Naive thymus-derived CD4-positive, alpha-beta T cell (primary cell): Measurements from ENCODE around the gene MGAT4A. TPM values are rescaled to one million over a fixed set of nuclear protein-coding genes. Genes with fewer than 3 reads are reported as not detected.

Source experiments
- ATAC-seq: fragments of 150-1000 bp; cut with Tn5 transposase; 2 replicates; pipeline ENCODE4 v1.10.0; 2021; ENCODE audit warnings: mild to moderate bottlenecking, moderate library complexity
- CTCF ChIA-PET: fragments of 350-600 bp; sonication (Branson Sonifier 250); formaldehyde crosslinking; loops from one replicate; lab custom pipeline; 2021; ENCODE audit warnings: antibody characterized with exemption; lab: Charles Lee
- POLR2A ChIA-PET: fragments of 350-600 bp; sonication (Branson Sonifier 250); formaldehyde crosslinking; loops from one replicate; lab custom pipeline; 2021; ENCODE audit warnings: antibody characterized with exemption, inconsistent platforms; lab: Charles Lee
- DNase-seq, 9 donors: peaks; one replicate each; pipeline versions ENCODE4 v3.0.0 to v3.0.0-alpha.2; 2020 to 2022; ENCODE audit warnings: mixed read lengths in 1 of 9
- H3K27ac ChIP-seq: one replicate; pipeline ENCODE4 v1.7.0; 2013; ENCODE audit warnings: mild to moderate bottlenecking, low read depth, low read length, moderate library complexity
- H3K27me3 ChIP-seq, 2 donors: one replicate each; pipeline ENCODE4 v1.7.0; 2013; ENCODE audit warnings: low read length in 2 of 2, mild to moderate bottlenecking in 2 of 2, moderate library complexity in 2 of 2; ENCODE audit not compliant: control insufficient read depth in 2 of 2, insufficient read depth in 2 of 2
- H3K36me3 ChIP-seq, 3 experiments: 1 replicate in 2 of 3; 2 replicates in 1 of 3; pipeline ENCODE4 v1.7.0; 2013; ENCODE audit warnings: low read length in 3 of 3, mild to moderate bottlenecking in 3 of 3, moderate library complexity in 1 of 3; ENCODE audit not compliant: insufficient read depth in 3 of 3, control insufficient read depth in 2 of 3
- H3K4me1 ChIP-seq, 2 donors: one replicate each; pipeline ENCODE4 v1.7.0; 2013; ENCODE audit warnings: low read length in 2 of 2, mild to moderate bottlenecking in 2 of 2, moderate library complexity in 1 of 2; ENCODE audit not compliant: control insufficient read depth in 2 of 2, insufficient read depth in 2 of 2
- H3K4me3 ChIP-seq: 2 replicates; pipeline ENCODE4 v1.7.0; 2013; ENCODE audit warnings: mild to moderate bottlenecking, low read length
- H3K9me3 ChIP-seq, 3 experiments: 1 replicate in 2 of 3; 2 replicates in 1 of 3; pipeline ENCODE4 v1.7.0; 2013; ENCODE audit warnings: low read length in 3 of 3; ENCODE audit not compliant: control insufficient read depth in 2 of 3
- H3K27ac Mint-ChIP-seq, 9 donors: one replicate each; pipeline ENCODE4 v1.8.0; 2020 to 2022; ENCODE audit warnings: mixed read lengths in 9 of 9, mild to moderate bottlenecking in 8 of 9, moderate library complexity in 5 of 9, inconsistent platforms in 2 of 9
- H3K27me3 Mint-ChIP-seq, 5 donors: one replicate each; pipeline ENCODE4 v1.8.0; 2021 to 2022; ENCODE audit warnings: mixed read lengths in 5 of 5, mild to moderate bottlenecking in 1 of 5
- H3K36me3 Mint-ChIP-seq, 5 donors: one replicate each; pipeline ENCODE4 v1.8.0; 2020 to 2022; ENCODE audit warnings: mixed read lengths in 5 of 5, mild to moderate bottlenecking in 3 of 5, inconsistent platforms in 1 of 5
- H3K4me1 Mint-ChIP-seq, 7 donors: one replicate each; pipeline ENCODE4 v1.8.0; 2020 to 2022; ENCODE audit warnings: mixed read lengths in 7 of 7, mild to moderate bottlenecking in 3 of 7, inconsistent platforms in 1 of 7
- H3K4me3 Mint-ChIP-seq, 10 donors: one replicate each; pipeline ENCODE4 v1.8.0; 2020 to 2022; ENCODE audit warnings: mild to moderate bottlenecking in 10 of 10, mixed read lengths in 10 of 10, moderate library complexity in 6 of 10, inconsistent platforms in 2 of 10
- H3K9me3 Mint-ChIP-seq, 11 donors: one replicate each; pipeline ENCODE4 v1.8.0; 2020 to 2022; ENCODE audit warnings: mixed read lengths in 11 of 11, mild to moderate bottlenecking in 4 of 11, inconsistent platforms in 1 of 11, moderate library complexity in 1 of 11
- intact Hi-C, 2 donors: fragments of 100-400 bp; cut with micrococcal nuclease; formaldehyde crosslinking; loops; one replicate each; pipeline ENCODE4 v1.15.1; 2023
- polyA plus RNA-seq, 2 donors: library from polyadenylated mRNA; unstranded; fragments of 300-500 nt; fragmentation: Illumina TruSeq; gene quantifications; one replicate each; pipeline ENCODE4 v1.2.3, GENCODE V29; 2021
- total RNA-seq, 6 experiments: library from RNA in 5 of 6; stranded (reverse) in 5 of 6; gene quantifications; 1 replicate in 5 of 6; 2 replicates in 1 of 6; pipeline ENCODE4 v1.2.3 and lab custom pipeline; 2021 to 2026

MGAT4A gene
- total and polyA plus RNA-seq, 7 experiments from 2014 or later, result 125 to 349 (median 262) TPM

DNA sequence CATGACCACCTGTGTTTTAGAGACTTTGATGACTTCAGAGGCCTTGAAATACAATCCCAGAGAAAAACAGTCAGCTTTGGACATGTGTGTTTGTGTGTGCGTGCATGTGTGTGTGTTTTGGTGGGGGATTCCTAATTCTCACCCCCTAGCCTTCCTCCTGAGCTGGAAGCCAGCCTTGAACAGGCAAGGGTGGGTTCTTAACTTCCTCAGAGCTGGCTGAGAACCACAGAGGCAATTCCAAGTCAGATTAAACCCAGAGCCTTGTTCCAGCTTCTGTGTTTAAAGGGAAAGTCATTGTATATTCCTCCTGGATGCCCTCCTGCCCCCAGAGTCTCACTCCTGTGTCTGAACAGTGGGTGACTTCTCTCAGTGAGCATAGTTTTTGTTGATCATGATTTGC lies 45.2 kb upstream of the MGAT4A start:
- H3K27ac ChIP-seq, result no peak overlapping the region
- Mint-ChIP-seq H3K27me3 (no peaks in the 10 kb centered on the region), H3K36me3 (peaks cover 0 to 3% (median 0%) of the 10 kb centered on the region in 5 donors), H3K9me3 (peaks cover 0 to 2% (median 0%) of the 10 kb centered on the region in 11 donors), H3K4me1 (peaks cover 23 to 60% (median 48%) of the 10 kb centered on the region in 7 donors), H3K4me3 (no peak overlapping the region), H3K27ac (peak overlapping the region in 8 of 9 donors; percentile 18 to 97 (median 58))
- POLR2A ChIA-PET, result interaction anchor here (1.4 to 17.5 kb wide), 3 partner anchors 12 to 48 kb away, joined by 6 to 604 read pairs (median 20); partner anchors contain the start of gene MGAT4A
- no peaks in the 10 kb centered on the region for H3K9me3 ChIP-seq
- H3K4me3 ChIP-seq, result no peak overlapping the region
- H3K4me1 ChIP-seq, result peaks cover 28 to 34% of the 10 kb centered on the region in 2 donors
- CTCF ChIA-PET, result interaction anchor here (0.7 kb wide), 1 partner anchor 24 kb away, joined by 3 read pairs; no protein-coding TSS in a partner anchor
- intact Hi-C loops, result no loop called here
- ATAC-seq (no peak), DNase-seq (no peak)
- H3K27me3 ChIP-seq, result no peaks in the 10 kb centered on the region
- no peaks in the 10 kb centered on the region for H3K36me3 ChIP-seq

DNA sequence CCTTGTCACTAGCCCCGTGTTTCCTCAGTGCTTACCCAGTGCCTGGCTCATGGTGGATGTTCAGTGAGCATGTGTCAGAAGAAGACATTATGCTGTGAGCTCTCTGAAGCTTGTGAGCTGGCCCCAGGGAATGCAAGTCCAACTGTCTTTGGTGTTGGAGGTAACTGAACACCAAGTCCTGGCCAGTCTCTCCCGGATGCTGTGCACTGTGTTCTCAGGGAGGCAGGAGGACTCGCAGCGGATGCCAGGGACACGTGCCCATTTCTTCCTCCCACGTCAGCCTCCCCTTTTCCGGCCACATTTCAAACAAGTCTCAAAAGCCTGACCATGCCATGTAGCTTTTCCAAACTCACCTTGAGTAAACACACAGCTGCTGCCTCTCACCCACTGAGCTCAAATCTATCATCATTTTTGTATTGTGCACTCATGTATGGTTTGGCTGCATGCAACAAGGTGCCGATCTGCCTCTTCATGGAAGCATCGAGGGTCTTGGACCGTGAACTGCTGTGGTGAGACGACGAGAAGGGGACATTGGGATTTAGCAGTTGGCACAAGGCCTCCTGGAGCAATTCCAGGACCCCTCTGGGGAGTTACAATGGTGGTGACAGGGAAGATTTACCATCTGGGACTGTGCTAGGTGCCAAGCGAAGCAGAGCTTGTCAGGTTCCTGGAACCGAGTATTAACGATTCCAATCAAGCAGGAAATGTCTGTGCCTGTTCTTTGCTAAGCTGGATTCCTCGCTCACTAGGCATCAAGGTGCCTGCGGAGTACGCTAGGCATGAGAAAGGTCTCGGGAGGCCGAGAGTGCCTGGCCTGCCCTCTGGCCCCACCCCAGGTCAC lies 44.4 kb upstream of the MGAT4A start:
- H3K4me1 ChIP-seq, result peaks cover 31 to 38% of the 10 kb centered on the region in 2 donors
- peaks cover 28 to 67% (median 54%) of the 10 kb centered on the region in 7 donors for H3K4me1 Mint-ChIP-seq
- H3K4me3 ChIP-seq, result no peak overlapping the region
- ATAC-seq, result no peak
- DNase-seq, result no peak
- H3K27me3 Mint-ChIP-seq, result no peaks in the 10 kb centered on the region
- H3K4me3 Mint-ChIP-seq, result peak overlapping the region in 3 of 10 donors; percentile 8 to 23 (median 12)
- no peaks in the 10 kb centered on the region for H3K27me3 ChIP-seq
- peaks cover 0 to 2% (median 0%) of the 10 kb centered on the region in 11 donors for H3K9me3 Mint-ChIP-seq
- intact Hi-C loops, result no loop called here
- peak overlapping the region in 8 of 9 donors; percentile 72 to 99 (median 98) for H3K27ac Mint-ChIP-seq
- peak overlapping the region; percentile 84 for H3K27ac ChIP-seq
- H3K9me3 ChIP-seq, result no peaks in the 10 kb centered on the region
- H3K36me3 ChIP-seq, result no peaks in the 10 kb centered on the region
- ChIA-PET POLR2A (interaction anchor here (0.8 to 17.5 kb wide), 6 partner anchors 11 to 111 kb away, joined by 3 to 604 read pairs (median 13); partner anchors contain the start of gene MGAT4A), CTCF (no interaction called here)
- H3K36me3 Mint-ChIP-seq, result peaks cover 0 to 5% (median 0%) of the 10 kb centered on the region in 5 donors

DNA sequence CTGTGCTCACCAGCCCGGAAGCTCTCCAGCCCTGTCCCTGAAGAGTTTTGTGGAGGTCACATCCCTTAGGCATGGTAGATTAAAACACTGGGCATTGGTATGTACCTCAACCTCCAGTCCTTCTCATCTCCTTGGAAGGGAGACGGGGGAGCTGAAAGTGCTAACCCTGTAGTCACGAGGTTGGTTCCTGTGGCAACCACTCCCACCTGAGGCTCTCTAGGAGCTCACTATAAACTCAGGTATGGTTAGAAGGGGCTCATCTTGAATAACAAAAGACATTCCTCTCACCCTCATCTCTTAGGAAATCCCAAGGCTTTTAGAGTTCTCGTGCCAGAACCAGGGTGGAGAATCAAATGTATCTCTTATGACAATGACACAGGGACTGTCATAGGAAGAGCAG lies 43.0 kb upstream of the MGAT4A start:
- peaks cover 41 to 48% of the 10 kb centered on the region in 2 donors for H3K4me1 ChIP-seq
- H3K4me3 Mint-ChIP-seq, result peak overlapping the region in 9 of 10 donors; percentile 1 to 99 (median 85)
- H3K27me3 Mint-ChIP-seq, result no peaks in the 10 kb centered on the region
- ATAC-seq (no peak), DNase-seq (no peak)
- intact Hi-C loops, result loop anchor here (2.0 to 5.0 kb wide), 4 partner anchors 33 to 407 kb away; partner anchors contain the start of genes MITD1 (in 1 of the 2) and MRPL30 (in 1 of the 2)
- H3K9me3 ChIP-seq, result no peaks in the 10 kb centered on the region
- H3K4me3 ChIP-seq, result no peak overlapping the region
- no peaks in the 10 kb centered on the region for H3K36me3 ChIP-seq
- H3K27me3 ChIP-seq, result no peaks in the 10 kb centered on the region
- POLR2A ChIA-PET, result interaction anchor here (0.8 to 17.5 kb wide), 8 partner anchors 16 to 115 kb away, joined by 3 to 604 read pairs (median 13); partner anchors contain the start of gene MGAT4A
- peak overlapping the region; percentile 95 to 99 (median 98) for H3K27ac Mint-ChIP-seq
- peak overlapping the region; percentile 84 for H3K27ac ChIP-seq
- peaks cover 0 to 9% (median 0%) of the 10 kb centered on the region in 5 donors for H3K36me3 Mint-ChIP-seq
- peaks cover 0 to 2% (median 0%) of the 10 kb centered on the region in 11 donors for H3K9me3 Mint-ChIP-seq
- peaks cover 41 to 81% (median 68%) of the 10 kb centered on the region in 7 donors for H3K4me1 Mint-ChIP-seq
- CTCF ChIA-PET, result interaction anchor here (0.9 to 1.1 kb wide), 2 partner anchors 42 to 124 kb away, joined by 4 to 6 read pairs; no protein-coding TSS in a partner anchor

DNA sequence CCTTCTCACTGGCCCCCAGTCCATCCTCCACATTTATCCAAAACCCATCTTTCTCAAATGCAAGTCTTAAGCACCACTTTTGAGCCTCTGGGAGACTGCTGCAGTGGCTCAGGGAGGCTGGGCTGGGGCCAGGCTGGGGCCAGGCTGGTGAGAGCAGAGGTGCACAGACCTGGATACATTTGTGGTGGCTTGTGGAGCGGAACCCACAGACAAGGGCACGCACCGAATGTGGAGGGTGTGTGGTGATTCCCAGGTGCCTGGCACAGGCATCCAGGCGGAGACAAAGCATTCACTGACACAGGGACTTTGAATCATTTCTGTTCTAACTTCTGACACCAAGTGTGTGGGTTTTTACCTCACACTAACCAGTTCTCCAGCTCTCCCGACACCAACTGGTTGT lies 42.2 kb upstream of the MGAT4A start:
- H3K36me3 Mint-ChIP-seq, result peaks cover 0 to 14% (median 0%) of the 10 kb centered on the region in 5 donors
- H3K36me3 ChIP-seq, result no peaks in the 10 kb centered on the region
- H3K9me3 ChIP-seq, result no peaks in the 10 kb centered on the region
- H3K4me1 ChIP-seq, result peaks cover 48 to 55% of the 10 kb centered on the region in 2 donors
- H3K9me3 Mint-ChIP-seq, result peaks cover 0 to 2% (median 0%) of the 10 kb centered on the region in 11 donors
- ChIA-PET POLR2A (interaction anchor here (0.8 to 17.5 kb wide), 10 partner anchors 15 to 164 kb away, joined by 3 to 604 read pairs (median 8); partner anchors contain the start of genes COA5, MGAT4A and UNC50), CTCF (interaction anchor here (0.6 to 1.1 kb wide), 4 partner anchors 9 to 124 kb away, joined by 3 to 6 read pairs (median 4); no protein-coding TSS in a partner anchor)
- H3K27me3 Mint-ChIP-seq, result no peaks in the 10 kb centered on the region
- DNase-seq, result no peak
- peak overlapping the region; percentile 84 for H3K27ac ChIP-seq
- ATAC-seq, result no peak
- H3K27me3 ChIP-seq, result no peaks in the 10 kb centered on the region
- H3K4me3 ChIP-seq, result no peak overlapping the region
- intact Hi-C loops, result loop anchor here (2.0 to 5.0 kb wide), 4 partner anchors 34 to 408 kb away; partner anchors contain the start of genes MITD1 (in 1 of the 2) and MRPL30 (in 1 of the 2)
- peaks cover 48 to 89% (median 76%) of the 10 kb centered on the region in 7 donors for H3K4me1 Mint-ChIP-seq
- H3K27ac Mint-ChIP-seq, result peak overlapping the region; percentile 95 to 99 (median 98)
- H3K4me3 Mint-ChIP-seq, result peak overlapping the region; percentile 82 to 99 (median 91)

DNA sequence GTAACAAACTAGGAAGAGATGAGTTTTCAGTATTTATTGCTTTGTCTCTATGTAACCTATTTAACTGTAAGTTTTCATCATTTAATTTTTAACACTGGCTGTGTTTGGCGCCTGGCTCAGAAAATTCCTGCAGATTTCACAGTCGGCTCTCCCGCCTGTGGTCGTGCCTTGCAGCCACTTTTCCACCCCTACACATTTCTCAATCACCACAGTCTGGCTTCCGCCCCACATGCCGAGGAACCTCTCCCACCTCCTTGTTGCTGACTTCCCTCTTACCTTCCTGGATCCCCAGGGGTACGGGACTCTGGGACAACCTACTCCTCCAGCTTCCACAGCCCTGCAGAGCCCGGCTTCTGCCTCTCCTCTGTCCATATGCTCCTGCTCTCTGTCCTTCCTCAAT lies 41.6 kb upstream of the MGAT4A start:
- DNase-seq, result no peak
- Mint-ChIP-seq H3K9me3 (peaks cover 0 to 2% (median 0%) of the 10 kb centered on the region in 11 donors), H3K4me1 (peaks cover 53 to 93% (median 82%) of the 10 kb centered on the region in 7 donors), H3K27ac (peak overlapping the region; percentile 95 to 99 (median 98)), H3K4me3 (peak overlapping the region; percentile 82 to 99 (median 91)), H3K36me3 (peaks cover 0 to 15% (median 0%) of the 10 kb centered on the region in 5 donors), H3K27me3 (no peaks in the 10 kb centered on the region)
- ChIA-PET POLR2A (interaction anchor here (0.5 to 17.5 kb wide), 14 partner anchors 9 to 315 kb away, joined by 3 to 604 read pairs (median 12); partner anchors contain the start of genes COA5, MGAT4A and UNC50), CTCF (interaction anchor here (1.0 to 2.0 kb wide), 5 partner anchors 8 to 44 kb away, joined by 3 to 9 read pairs (median 4); no protein-coding TSS in a partner anchor)
- peak overlapping the region; percentile 84 for H3K27ac ChIP-seq
- intact Hi-C loops, result loop anchor here (1.0 to 5.0 kb wide), 6 partner anchors 35 to 409 kb away; partner anchors contain the start of genes MITD1 (in 2 of the 2) and MRPL30 (in 2 of the 2)
- H3K4me1 ChIP-seq, result peaks cover 54 to 62% of the 10 kb centered on the region in 2 donors
- peak overlapping the region; percentile 43 for H3K4me3 ChIP-seq
- ATAC-seq, result no peak
- H3K27me3 ChIP-seq, result no peaks in the 10 kb centered on the region
- no peaks in the 10 kb centered on the region for H3K9me3 ChIP-seq
- no peaks in the 10 kb centered on the region for H3K36me3 ChIP-seq
